GM18870 (cell line): ENCODE results near the gene WDR12.
"Not testable (repeated sequence)": the region's sequence is repeated elsewhere in the genome, so short reads cannot be mapped to it uniquely, and the experiment has no call there.

Experiments
- ATAC-seq: cut with Tn5 transposase; IDR thresholded peaks from one replicate; pipeline ENCODE4 v1.9.1; 2021; ENCODE audit warnings: moderate library complexity; ENCODE audit not compliant: unreplicated experiment

The WDR12 gene

GRCh38 chr2:202911512-202912341 is at the start of gene WDR12, which contains the start of gene CARF:
Gene WDR12 (minus strand): TSS chr2:202911673. CDS start chr2:202911476, 197 bp downstream.
Gene CARF (plus strand): TSS chr2:202912275. CDS start chr2:202941903, 29,628 bp downstream.
- peak; percentile 75 for ATAC-seq

GRCh38 chr2:202960524-202960923 is 49.1 kb upstream of the WDR12 start:
- no peak for ATAC-seq

DNA sequence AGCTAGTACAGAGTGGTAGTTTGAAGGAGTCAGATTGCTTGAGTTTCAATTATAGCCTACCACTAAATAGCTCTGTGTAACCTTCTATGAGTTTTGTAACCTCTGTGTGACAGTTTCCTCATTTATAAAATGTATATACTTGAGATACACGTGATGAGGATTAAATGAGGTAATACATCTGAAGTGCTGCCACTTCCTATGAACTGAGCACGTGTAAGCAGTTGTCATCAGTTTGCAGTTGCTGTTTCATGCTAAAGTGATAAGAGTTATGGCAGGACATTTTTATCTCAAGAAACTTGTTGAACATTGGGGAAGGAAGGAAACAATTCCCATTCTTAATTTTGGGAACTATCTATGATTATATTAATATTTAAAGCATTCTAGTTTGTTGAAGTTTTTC is 39.1 kb upstream of the WDR12 start:
- ATAC-seq, result no peak

- not testable (repeated sequence) for ATAC-seq
Measured at GRCh38 chr2:202949333-202949732, 37.9 kb upstream of the WDR12 start.

GRCh38 chr2:202945497-202945896 is 34.0 kb upstream of the WDR12 start:
- no peak for ATAC-seq

DNA sequence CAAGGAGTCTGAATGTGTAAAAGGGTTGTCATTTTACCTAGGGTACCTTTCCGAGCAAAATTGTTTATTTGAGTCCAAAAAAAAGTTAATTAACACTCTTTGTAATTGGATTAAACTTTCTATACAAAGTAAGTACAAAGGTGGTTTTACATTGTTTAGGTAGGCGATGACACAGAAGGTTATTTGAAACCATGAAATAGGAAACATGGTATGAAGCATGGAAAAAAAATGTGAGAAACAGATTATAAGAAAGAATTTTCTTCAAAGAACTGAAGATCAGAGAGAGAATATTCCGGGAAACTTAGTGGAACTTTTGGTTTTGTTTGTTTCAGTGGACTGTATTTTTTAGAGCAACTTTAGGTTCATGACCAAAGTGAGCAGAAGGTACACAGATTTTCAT is 33.3 kb upstream of the WDR12 start:
- no peak for ATAC-seq

DNA sequence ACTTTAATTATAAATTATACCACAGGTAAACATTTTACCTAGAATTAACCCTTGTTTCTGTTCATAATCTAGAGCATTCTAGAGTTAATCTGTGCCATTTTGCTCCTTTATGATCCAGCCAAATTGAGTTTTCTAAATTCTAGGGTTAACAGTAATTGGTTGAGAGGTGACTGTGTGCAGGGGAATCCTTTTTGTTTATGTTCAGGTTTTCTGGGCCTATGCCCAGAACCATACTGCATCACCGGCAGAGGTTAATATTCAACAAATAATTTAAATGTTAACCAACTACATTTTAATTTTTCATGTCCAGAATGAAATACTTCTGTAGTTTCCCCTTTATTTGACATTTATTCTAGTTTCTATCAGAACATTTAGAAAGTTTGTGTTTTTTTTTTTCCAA is 32.9 kb upstream of the WDR12 start:
- no peak for ATAC-seq

GRCh38 chr2:202941771-202942170 is 30.3 kb upstream of the WDR12 start:
- no peak for ATAC-seq

DNA sequence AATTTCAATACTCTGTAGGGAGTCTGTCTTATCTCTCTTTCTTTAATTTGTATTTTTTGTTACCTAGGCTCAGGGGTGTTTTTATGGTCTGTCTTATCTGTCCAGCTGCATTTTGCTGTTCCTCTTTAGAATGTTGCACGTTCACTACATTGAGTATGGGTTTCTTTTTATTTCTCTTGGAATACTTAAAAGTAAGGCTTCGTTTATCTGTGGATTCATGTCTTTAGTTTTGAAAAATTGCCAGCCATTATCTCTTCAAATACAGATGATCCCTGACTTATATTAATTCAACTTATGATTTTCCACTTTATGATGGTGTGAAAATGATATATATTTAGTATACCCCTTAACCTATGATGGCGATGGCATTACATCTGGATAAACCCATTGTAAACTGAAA is 27.5 kb upstream of the WDR12 start:
- ATAC-seq, result no peak

DNA sequence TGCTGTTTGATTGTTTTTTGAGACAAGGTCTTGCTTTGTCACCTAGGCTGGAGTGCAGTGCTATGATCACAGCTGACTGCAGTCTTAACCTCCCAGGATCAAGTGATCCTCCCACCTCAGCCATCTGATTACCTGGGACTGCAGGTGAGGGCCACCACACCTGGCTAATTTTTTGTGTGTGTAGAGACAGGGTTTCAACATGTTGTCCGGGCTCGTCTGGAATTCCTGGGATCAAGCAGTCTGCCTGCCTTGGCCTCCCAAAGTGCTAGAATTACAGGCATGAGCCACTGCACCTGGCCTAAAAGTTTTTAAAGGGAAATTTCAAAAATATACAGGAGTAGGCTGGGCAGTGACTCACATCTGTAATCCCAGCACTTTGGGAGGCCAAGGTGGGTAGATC is 23.0 kb upstream of the WDR12 start:
- no peak for ATAC-seq

DNA sequence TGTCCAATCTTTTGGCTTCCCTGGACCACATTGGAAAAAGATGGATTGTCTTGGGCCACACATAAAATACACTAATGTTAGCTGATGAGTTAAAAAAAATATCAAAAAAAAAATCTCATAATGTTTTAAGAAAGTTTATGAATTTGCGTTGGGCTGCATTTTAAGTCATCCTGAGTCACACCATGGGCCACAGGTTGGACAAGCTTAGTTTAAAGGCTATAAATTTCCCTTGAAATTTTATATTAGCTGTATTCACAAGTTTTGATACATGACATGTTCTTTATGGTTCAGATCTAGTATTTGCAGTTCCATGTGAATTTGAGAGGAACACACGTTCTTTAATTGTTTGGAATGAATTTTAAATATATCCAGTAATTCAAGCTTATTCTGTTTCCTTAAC is 22.5 kb upstream of the WDR12 start:
- no peak for ATAC-seq

- ATAC-seq, result no peak
Measured at GRCh38 chr2:202933139-202933510, 21.7 kb upstream of the WDR12 start.

DNA sequence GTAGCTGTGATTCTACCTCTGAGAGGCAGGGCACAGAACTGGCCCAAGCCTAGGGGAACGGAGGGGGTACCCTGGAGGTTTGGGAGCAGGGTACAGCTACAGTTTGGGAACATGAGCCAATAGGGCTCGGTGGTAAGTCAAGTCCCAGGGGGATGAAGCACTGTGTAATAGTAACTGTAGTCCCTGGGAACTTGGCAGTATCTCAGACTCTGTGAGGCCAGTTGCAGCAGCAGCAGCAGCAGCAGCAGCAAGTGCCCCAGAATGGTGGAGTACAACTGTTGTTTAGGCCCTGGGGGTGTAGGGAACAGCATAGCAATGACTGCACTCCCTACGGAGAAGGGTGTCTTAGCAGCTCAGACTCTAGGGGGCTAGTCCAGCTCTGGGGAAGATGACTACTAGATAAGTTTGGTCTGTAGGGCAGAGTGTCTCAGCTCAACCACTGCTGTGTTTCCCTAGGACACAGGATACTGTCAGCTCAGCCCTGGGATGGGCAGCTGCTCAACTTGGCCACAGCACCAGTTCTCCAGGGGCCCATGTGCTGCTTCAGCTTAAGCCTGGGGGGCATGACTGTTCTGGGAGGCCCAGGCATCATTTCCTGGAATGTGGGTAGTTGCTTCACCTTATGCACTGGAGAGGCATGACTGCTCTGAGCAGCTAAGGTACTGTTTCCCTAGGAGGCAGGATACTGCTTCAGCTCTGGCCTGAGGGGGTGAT is 21.1 kb upstream of the WDR12 start:
- no peak for ATAC-seq

DNA sequence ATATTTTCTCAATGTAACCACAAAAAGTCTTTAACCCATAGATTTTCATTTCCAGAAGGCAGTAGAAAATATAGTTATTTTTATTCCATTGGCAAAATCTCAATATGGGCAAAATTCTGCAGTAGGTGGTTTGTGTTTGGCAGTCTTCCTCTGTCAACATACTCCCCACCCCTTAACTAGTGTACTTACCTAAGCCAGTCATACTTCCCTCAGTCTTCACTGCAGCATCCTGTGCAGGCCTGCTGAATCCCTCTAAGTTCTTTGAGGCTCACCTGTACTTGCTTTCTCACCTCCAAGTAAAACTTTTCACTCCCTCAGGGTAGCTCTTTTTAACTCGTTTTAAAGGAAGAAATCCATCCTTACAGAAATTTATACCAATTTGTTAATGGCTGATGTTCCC is 7.4 kb upstream of the WDR12 start:
- ATAC-seq, result no peak

- peak; percentile 38 for ATAC-seq
Measured at GRCh38 chr2:202912342-202913201, 1.1 kb upstream of the WDR12 start.

GRCh38 chr2:202911203-202911511 is 316 bp downstream of the WDR12 start:
- no peak for ATAC-seq

GRCh38 chr2:202910698-202911097 is 775 bp downstream of the WDR12 start:
- ATAC-seq, result no peak

- ATAC-seq, result not testable (repeated sequence)
Measured at GRCh38 chr2:202910250-202910649, 1.2 kb downstream of the WDR12 start.

GRCh38 chr2:202909394-202910192 is 1.9 kb downstream of the WDR12 start:
- no peak for ATAC-seq

DNA sequence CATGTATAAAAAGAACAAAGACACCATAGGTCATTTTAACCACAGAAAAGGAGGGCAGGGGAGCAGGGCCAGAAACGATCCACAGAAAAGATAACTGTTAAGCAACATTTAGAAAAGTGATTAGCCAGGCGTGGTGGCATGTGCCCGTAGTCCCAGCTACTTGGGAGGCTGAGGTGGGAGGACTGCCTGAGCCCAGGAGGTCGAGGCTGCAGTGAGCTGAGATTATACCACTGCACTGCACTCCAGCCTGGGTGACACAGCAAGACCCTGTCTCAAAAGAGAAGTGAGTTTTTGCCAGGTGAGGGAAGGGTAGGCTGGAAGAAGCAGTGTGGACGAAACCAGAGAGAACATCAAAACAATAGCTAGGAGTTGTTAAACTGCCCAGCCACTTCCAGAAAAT is 3.3 kb downstream of the WDR12 start:
- ATAC-seq, result no peak

GRCh38 chr2:202905507-202905906 is 6.0 kb downstream of the WDR12 start:
- ATAC-seq, result not testable (repeated sequence)
